GM12891 (cell line): Measurements from ENCODE around the gene GPRC6A.

ENCODE experiments used
- PAX5 ChIP-seq: IDR thresholded peaks from 2 replicates; pipeline ENCODE4 v1.6.1; 2011; ENCODE audit warnings: low read length, moderate library complexity, mild to moderate bottlenecking; ENCODE audit not compliant: insufficient read depth, severe bottlenecking
- POLR2A ChIP-seq: IDR thresholded peaks from 2 replicates; pipeline ENCODE4 v1.6.1; 2011; ENCODE audit warnings: low read depth, low read length, control low read depth
- POLR2AphosphoS5 ChIP-seq: IDR thresholded peaks from 2 replicates; pipeline ENCODE4 v1.6.1; 2011; ENCODE audit warnings: low read depth, low read length, control low read depth
- TAF1 ChIP-seq: IDR thresholded peaks from 2 replicates; pipeline ENCODE4 v1.6.1; 2011; ENCODE audit warnings: low read depth, low read length, control low read depth

DNA sequence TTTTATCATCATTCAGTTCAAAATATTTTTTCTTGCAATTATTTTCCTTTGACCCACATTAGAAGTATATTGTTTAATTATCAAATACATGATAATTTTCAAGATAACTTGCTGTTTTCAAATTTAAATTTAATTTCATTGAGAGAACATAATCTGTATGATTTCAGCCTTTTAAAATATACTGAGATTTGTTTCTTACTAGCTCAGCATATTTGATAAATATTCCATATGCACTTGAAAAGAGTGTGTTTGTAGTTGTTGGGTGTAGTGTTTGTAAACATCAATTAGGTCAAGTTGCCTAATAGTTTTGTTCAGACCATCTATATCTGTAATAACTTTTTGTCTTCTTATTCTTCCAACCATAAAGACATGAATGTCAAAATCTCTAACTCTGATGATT lies 29.2 kb upstream of the GPRC6A start:
- TF ChIP-seq POLR2AphosphoS5 (no peak), POLR2A (no peak), TAF1 (no peak), PAX5 (no peak)
